ENCODE data around the gene RPS5. TPM values are rescaled to one million over a fixed set of nuclear protein-coding genes. Genes with fewer than 3 reads are reported as not detected.
A peak's percentile ranks its signal among the peaks of the same experiment; 100 is the strongest.
"Not testable (repeated sequence)": the region's sequence is repeated elsewhere in the genome, so short reads cannot be mapped to it uniquely, and the experiment has no call there.

RPS5 gene
- total and polyA plus RNA-seq, 4 experiments from 2014 or later: 1,172 to 1,360 (median 1,286) TPM

GRCh38 chr19:58372311-58373133 lies 14.5 kb upstream of the RPS5 start:
- Histone ChIP-seq H3K27me3 (ENCODE audit: insufficient read depth, low read length) (no peaks in the 10 kb centered on the region), H3K27ac (ENCODE audit: low read depth, low read length) (no peak overlapping the region), H3K36me3 (ENCODE audit: insufficient read depth, low read length) (no peaks in the 10 kb centered on the region), H3K9me3 (ENCODE audit: control insufficient read depth in 1 of 2, low read length in 2 of 2) (no peaks in the 10 kb centered on the region), H3K4me1 (ENCODE audit: insufficient read depth, low read length) (no peaks in the 10 kb centered on the region), H3K4me3 (ENCODE audit: low read length in 2 of 2) (no peak overlapping the region)
- ChIA-PET CTCF (ENCODE audit: partially characterized antibody) (interaction anchor here (1.3 kb wide), 1 partner anchor 36 kb away, joined by 3 read pairs; the partner anchor contains the start of gene ZNF584), POLR2A (ENCODE audit: partially characterized antibody) (interaction anchor here (0.9 kb wide), 1 partner anchor 10 kb away, joined by 3 read pairs; no protein-coding TSS in a partner anchor)
- Mint-ChIP-seq H3K4me3 (no peak overlapping the region), H3K36me3 (peaks cover 0 to 3% of the 10 kb centered on the region in 2 donors), H3K27me3 (no peaks in the 10 kb centered on the region), H3K4me1 (peaks cover 0 to 3% (median 1%) of the 10 kb centered on the region in 4 donors), H3K9me3 (no peaks in the 10 kb centered on the region), H3K27ac (no peak overlapping the region)
- intact Hi-C loops (cut with micrococcal nuclease): no loop called here
- DNase-seq: no peak

- Histone ChIP-seq H3K4me3 (ENCODE audit: low read length in 2 of 2) (no peak overlapping the region), H3K4me1 (ENCODE audit: insufficient read depth, low read length) (no peaks in the 10 kb centered on the region), H3K27me3 (ENCODE audit: insufficient read depth, low read length) (no peaks in the 10 kb centered on the region), H3K27ac (ENCODE audit: low read depth, low read length) (no peak overlapping the region), H3K36me3 (ENCODE audit: insufficient read depth, low read length) (no peaks in the 10 kb centered on the region), H3K9me3 (ENCODE audit: control insufficient read depth in 1 of 2, low read length in 2 of 2) (no peaks in the 10 kb centered on the region)
- Mint-ChIP-seq H3K9me3 (no peaks in the 10 kb centered on the region), H3K36me3 (peaks cover 0 to 3% of the 10 kb centered on the region in 2 donors), H3K27ac (peak overlapping the region in 1 of 7 donors; percentile 12), H3K4me1 (peaks cover 0 to 4% (median 3%) of the 10 kb centered on the region in 4 donors), H3K4me3 (no peak overlapping the region), H3K27me3 (no peaks in the 10 kb centered on the region)
- ChIA-PET CTCF (ENCODE audit: partially characterized antibody) (interaction anchor here (1.2 kb wide), 1 partner anchor 12 kb away, joined by 3 read pairs; the partner anchor contains the start of gene ZNF497), POLR2A (ENCODE audit: partially characterized antibody) (interaction anchor here (1.1 kb wide), 2 partner anchors 12 to 18 kb away, joined by 4 read pairs; no protein-coding TSS in a partner anchor)
- intact Hi-C loops (cut with micrococcal nuclease): no loop called here
- DNase-seq: no peak
Measured at GRCh38 chr19:58374200-58374599, 12.9 kb upstream of the RPS5 start.

GRCh38 chr19:58376724-58377123 lies 10.3 kb upstream of the RPS5 start:
- H3K27ac ChIP-seq (ENCODE audit: low read depth, low read length); H3K9me3 Mint-ChIP-seq; H3K4me3 Mint-ChIP-seq; POLR2A ChIA-PET (ENCODE audit: partially characterized antibody); H3K4me3 ChIP-seq (ENCODE audit: low read length in 2 of 2); DNase-seq; intact Hi-C loops (cut with micrococcal nuclease); H3K36me3 ChIP-seq (ENCODE audit: insufficient read depth, low read length); H3K27me3 ChIP-seq (ENCODE audit: insufficient read depth, low read length); H3K27me3 Mint-ChIP-seq; CTCF ChIA-PET (ENCODE audit: partially characterized antibody); H3K36me3 Mint-ChIP-seq; H3K27ac Mint-ChIP-seq; H3K9me3 ChIP-seq (ENCODE audit: control insufficient read depth in 1 of 2, low read length in 2 of 2): not testable (repeated sequence)
- H3K4me1 ChIP-seq (ENCODE audit: insufficient read depth, low read length): peaks cover 12% of the 10 kb centered on the region
- H3K4me1 Mint-ChIP-seq: peaks cover 10 to 21% (median 16%) of the 10 kb centered on the region in 4 donors

- no peaks in the 10 kb centered on the region for H3K36me3 ChIP-seq (ENCODE audit: insufficient read depth, low read length)
- Mint-ChIP-seq H3K36me3 (peaks cover 0 to 4% of the 10 kb centered on the region in 2 donors), H3K9me3 (peaks cover 0 to 2% (median 0%) of the 10 kb centered on the region in 8 donors), H3K4me1 (peaks cover 15 to 32% (median 21%) of the 10 kb centered on the region in 4 donors), H3K27me3 (no peaks in the 10 kb centered on the region), H3K4me3 (peak overlapping the region in 7 of 8 donors; percentile 91 to 97 (median 95)), H3K27ac (peak overlapping the region; percentile 42 to 98 (median 96))
- no peak overlapping the region for H3K4me3 ChIP-seq (ENCODE audit: low read length in 2 of 2)
- ChIA-PET POLR2A (ENCODE audit: partially characterized antibody) (interaction anchor here (0.9 to 3.6 kb wide), 4 partner anchors 16 to 61 kb away, joined by 3 to 44 read pairs (median 4); partner anchors contain the start of genes ZNF132 and ZNF497), CTCF (ENCODE audit: partially characterized antibody) (no interaction called here)
- DNase-seq: no peak
- peak overlapping the region; percentile 89 for H3K27ac ChIP-seq (ENCODE audit: low read depth, low read length)
- peaks cover 20% of the 10 kb centered on the region for H3K4me1 ChIP-seq (ENCODE audit: insufficient read depth, low read length)
- no peaks in the 10 kb centered on the region for H3K27me3 ChIP-seq (ENCODE audit: insufficient read depth, low read length)
- intact Hi-C loops (cut with micrococcal nuclease): no loop called here
- H3K9me3 ChIP-seq (ENCODE audit: control insufficient read depth in 1 of 2, low read length in 2 of 2): no peaks in the 10 kb centered on the region
Measured at GRCh38 chr19:58379246-58379645, 7.8 kb upstream of the RPS5 start.

GRCh38 chr19:58380037-58380661 lies 6.9 kb upstream of the RPS5 start:
- H3K9me3 Mint-ChIP-seq: peaks cover 0 to 2% (median 0%) of the 10 kb centered on the region in 8 donors
- ChIA-PET CTCF (ENCODE audit: partially characterized antibody) (no interaction called here), POLR2A (ENCODE audit: partially characterized antibody) (interaction anchor here (0.8 to 3.6 kb wide), 6 partner anchors 15 to 60 kb away, joined by 3 to 44 read pairs (median 4); partner anchors contain the start of genes RNF225, ZNF132, ZNF497 and ZNF584)
- peaks cover 15 to 35% (median 21%) of the 10 kb centered on the region in 4 donors for H3K4me1 Mint-ChIP-seq
- H3K4me3 Mint-ChIP-seq: peak overlapping the region; percentile 91 to 97 (median 94)
- Histone ChIP-seq H3K9me3 (ENCODE audit: control insufficient read depth in 1 of 2, low read length in 2 of 2) (no peaks in the 10 kb centered on the region), H3K27me3 (ENCODE audit: insufficient read depth, low read length) (no peaks in the 10 kb centered on the region), H3K36me3 (ENCODE audit: insufficient read depth, low read length) (no peaks in the 10 kb centered on the region), H3K4me1 (ENCODE audit: insufficient read depth, low read length) (peaks cover 20% of the 10 kb centered on the region), H3K4me3 (ENCODE audit: low read length in 2 of 2) (peak overlapping the region; percentile 61 to 73), H3K27ac (ENCODE audit: low read depth, low read length) (peak overlapping the region; percentile 89)
- intact Hi-C loops (cut with micrococcal nuclease): loop anchor here (2.0 to 10.0 kb wide), 2 partner anchors 101 to 155 kb away; partner anchors contain the start of genes ZNF544 and ZNF8
- no peaks in the 10 kb centered on the region for H3K27me3 Mint-ChIP-seq
- peaks cover 0 to 4% of the 10 kb centered on the region in 2 donors for H3K36me3 Mint-ChIP-seq
- DNase-seq: no peak
- peak overlapping the region; percentile 84 to 98 (median 96) for H3K27ac Mint-ChIP-seq

GRCh38 chr19:58380662-58381459 lies 6.2 kb upstream of the RPS5 start, which contains the start of gene ZNF837:
Gene ZNF837, minus strand, starts transcription at chr19:58381030. Its CDS starts 11,698 bp downstream, at chr19:58369332.
- H3K27me3 ChIP-seq (ENCODE audit: insufficient read depth, low read length): no peaks in the 10 kb centered on the region
- no peaks in the 10 kb centered on the region for H3K9me3 ChIP-seq (ENCODE audit: control insufficient read depth in 1 of 2, low read length in 2 of 2)
- peak; percentile 97 to 100 (median 99) for DNase-seq
- peaks cover 26% of the 10 kb centered on the region for H3K4me1 ChIP-seq (ENCODE audit: insufficient read depth, low read length)
- Mint-ChIP-seq H3K4me1 (peaks cover 18 to 42% (median 26%) of the 10 kb centered on the region in 4 donors), H3K36me3 (peaks cover 0 to 4% of the 10 kb centered on the region in 2 donors), H3K4me3 (peak within 1 kb of the TSS; percentile 91 to 97 (median 95)), H3K9me3 (peaks cover 0 to 2% (median 0%) of the 10 kb centered on the region in 8 donors), H3K27ac (peak within 1 kb of the TSS; percentile 84 to 98 (median 97)), H3K27me3 (no peaks in the 10 kb centered on the region)
- H3K4me3 ChIP-seq (ENCODE audit: low read length in 2 of 2): peak within 1 kb of the TSS; percentile 61 to 85
- no peaks in the 10 kb centered on the region for H3K36me3 ChIP-seq (ENCODE audit: insufficient read depth, low read length)
- ChIA-PET POLR2A (ENCODE audit: partially characterized antibody) (interaction anchor here (0.9 to 3.6 kb wide), 9 partner anchors 11 to 163 kb away, joined by 3 to 44 read pairs (median 6); partner anchors contain the start of genes TRIM28, ZBTB45, ZNF324B and ZNF497), CTCF (ENCODE audit: partially characterized antibody) (interaction anchor here (1.0 to 1.1 kb wide), 2 partner anchors 18 to 73 kb away, joined by 3 to 4 read pairs; partner anchors contain the start of gene ZNF497)
- intact Hi-C loops (cut with micrococcal nuclease): loop anchor here (1.0 to 10.0 kb wide), 13 partner anchors 19 to 198 kb away; partner anchors contain the start of genes ERVK3-1, ZNF132, ZNF274 and ZNF324
- peak within 1 kb of the TSS; percentile 89 for H3K27ac ChIP-seq (ENCODE audit: low read depth, low read length)

Measured in CD4-positive, alpha-beta memory T cell (primary cell).